ENCODE data around the gene HUNK.
A peak's percentile ranks its signal among the peaks of the same experiment; 100 is the strongest.
"Not testable (repeated sequence)": the region's sequence is repeated elsewhere in the genome, so short reads cannot be mapped to it uniquely, and the experiment has no call there.

HUNK gene

DNA sequence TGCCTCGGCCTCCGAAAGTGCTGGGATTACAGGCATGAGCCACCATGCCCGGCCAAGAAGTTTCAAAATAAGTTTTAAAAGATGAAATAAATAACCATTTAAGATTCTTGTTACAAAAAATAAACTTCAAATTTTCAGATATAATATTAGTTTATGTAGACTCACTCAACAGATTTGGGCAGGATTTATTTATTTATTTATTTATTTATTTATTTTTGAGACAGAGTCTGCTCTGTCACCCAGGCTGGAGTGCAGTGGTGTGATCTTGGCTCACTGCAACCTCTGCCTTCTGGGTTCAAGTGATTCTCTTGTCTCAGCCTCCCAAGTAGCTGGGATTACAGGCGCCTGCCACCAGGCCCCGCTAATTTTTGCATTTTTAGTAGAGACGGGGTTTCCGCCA lies 15.2 kb upstream of the HUNK start:
- not testable (repeated sequence) for H3K9me3 Mint-ChIP-seq, H3K27me3 Mint-ChIP-seq, H3K36me3 Mint-ChIP-seq, ATAC-seq, H3K4me3 Mint-ChIP-seq, H3K4me1 Mint-ChIP-seq, H3K27ac Mint-ChIP-seq

DNA sequence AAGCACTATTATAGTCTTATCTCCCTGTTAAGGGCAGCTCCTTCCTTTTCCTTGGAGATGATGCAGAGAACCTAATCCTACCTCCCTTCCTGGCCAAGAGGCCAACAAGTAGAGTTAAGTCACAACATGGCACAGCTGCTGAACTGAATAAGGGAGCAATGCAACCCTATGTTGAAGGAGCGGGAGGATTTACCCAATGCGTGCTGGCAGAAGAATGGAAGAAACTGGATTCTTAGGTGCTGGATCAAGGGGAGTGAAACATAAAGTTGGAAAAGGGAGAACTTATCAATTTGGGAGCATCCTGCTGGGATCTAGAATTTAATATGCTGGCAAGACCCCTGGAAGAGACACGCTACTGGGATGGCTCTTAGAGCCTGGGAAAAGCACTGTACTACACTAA lies 12.0 kb upstream of the HUNK start:
- Mint-ChIP-seq H3K9me3 (peaks cover 2% of the 10 kb centered on the region), H3K27me3 (peaks cover 8% of the 10 kb centered on the region), H3K4me3 (no peak overlapping the region), H3K27ac (no peak overlapping the region), H3K36me3 (no peaks in the 10 kb centered on the region), H3K4me1 (no peaks in the 10 kb centered on the region)
- no peak for ATAC-seq

DNA sequence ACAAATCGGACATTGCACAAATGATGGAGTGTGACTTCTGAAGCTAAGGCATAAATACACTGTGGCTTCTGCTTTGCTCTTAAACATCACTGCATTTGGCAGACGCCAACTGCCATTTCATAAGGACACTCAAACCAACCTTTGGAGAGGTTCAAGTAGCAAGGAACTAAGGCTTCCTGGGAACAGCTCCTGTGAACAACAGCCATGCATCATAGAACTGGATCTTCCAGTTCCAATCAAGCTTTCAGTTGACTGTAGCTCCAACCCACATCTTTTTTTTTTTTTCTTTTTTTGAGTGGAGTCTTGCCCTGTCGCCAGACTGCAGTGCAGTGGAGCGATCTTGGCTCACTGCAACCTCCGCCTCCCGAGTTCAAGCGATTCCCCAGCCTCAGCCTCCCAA lies 10.7 kb upstream of the HUNK start:
- Mint-ChIP-seq H3K4me3 (no peak overlapping the region), H3K9me3 (peaks cover 2% of the 10 kb centered on the region), H3K27me3 (peaks cover 8% of the 10 kb centered on the region)

DNA sequence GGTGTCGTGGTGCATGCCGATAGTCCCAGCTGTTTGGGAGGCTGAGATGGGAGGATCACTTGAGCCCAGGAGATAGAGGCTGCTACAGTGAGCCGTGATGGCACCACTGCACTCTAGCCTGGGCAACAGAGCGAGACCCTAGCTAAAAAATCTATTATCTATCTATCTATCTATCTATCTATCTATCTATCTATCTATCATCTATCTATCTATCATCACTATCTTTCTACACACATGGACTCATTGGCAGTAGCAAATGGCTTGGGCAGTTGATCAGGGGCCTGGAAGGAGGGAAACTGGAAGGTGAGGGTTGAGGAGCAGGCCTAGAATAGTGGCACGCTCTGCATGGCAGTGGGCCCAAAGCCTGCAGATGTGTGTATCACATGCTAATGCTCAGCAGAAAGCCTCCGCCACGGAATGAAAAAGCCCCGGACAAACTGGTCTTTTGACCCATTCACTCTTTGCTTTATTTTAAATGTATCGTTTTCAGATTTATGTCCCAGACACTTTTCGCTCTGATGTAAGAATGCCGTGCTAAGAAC lies 7.3 kb upstream of the HUNK start:
- H3K4me3 Mint-ChIP-seq = no peak overlapping the region
- H3K36me3 Mint-ChIP-seq = no peaks in the 10 kb centered on the region
- peaks cover 31% of the 10 kb centered on the region for H3K27me3 Mint-ChIP-seq
- ATAC-seq = no peak
- no peaks in the 10 kb centered on the region for H3K4me1 Mint-ChIP-seq
- no peak overlapping the region for H3K27ac Mint-ChIP-seq
- peaks cover under 1% of the 10 kb centered on the region for H3K9me3 Mint-ChIP-seq

More for the DNA sequence above, 10.7 kb upstream of the HUNK start:
- Mint-ChIP-seq H3K27ac (no peak overlapping the region), H3K36me3 (no peaks in the 10 kb centered on the region), H3K4me1 (no peaks in the 10 kb centered on the region)
- no peak for ATAC-seq

DNA sequence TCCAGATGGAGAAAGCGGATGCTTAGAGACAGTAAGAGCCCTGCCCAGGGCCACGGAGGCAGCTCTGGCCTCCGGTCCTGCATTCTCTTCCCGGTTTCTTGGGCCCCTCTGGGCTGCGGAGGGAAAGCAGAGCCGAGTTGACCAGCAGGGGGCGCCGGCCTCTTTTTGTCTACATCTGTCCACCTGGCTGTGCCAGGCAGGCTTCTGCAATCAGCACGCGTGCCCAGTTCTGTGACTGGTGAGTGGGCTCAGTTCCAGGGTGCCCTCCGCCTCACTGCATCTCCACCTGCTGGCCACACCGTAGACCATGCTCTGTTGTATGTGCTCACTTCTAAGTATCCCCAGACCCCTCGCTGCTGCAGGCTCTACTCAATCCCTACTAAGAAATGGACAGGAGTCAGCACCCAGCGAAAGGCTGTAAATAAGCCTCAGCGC lies 6.7 kb upstream of the HUNK start:
- no peak overlapping the region for H3K27ac Mint-ChIP-seq
- no peaks in the 10 kb centered on the region for H3K9me3 Mint-ChIP-seq
- H3K4me1 Mint-ChIP-seq = no peaks in the 10 kb centered on the region
- H3K4me3 Mint-ChIP-seq = no peak overlapping the region
- H3K27me3 Mint-ChIP-seq = peaks cover 28% of the 10 kb centered on the region
- H3K36me3 Mint-ChIP-seq = no peaks in the 10 kb centered on the region
- peak; percentile 79 for ATAC-seq

DNA sequence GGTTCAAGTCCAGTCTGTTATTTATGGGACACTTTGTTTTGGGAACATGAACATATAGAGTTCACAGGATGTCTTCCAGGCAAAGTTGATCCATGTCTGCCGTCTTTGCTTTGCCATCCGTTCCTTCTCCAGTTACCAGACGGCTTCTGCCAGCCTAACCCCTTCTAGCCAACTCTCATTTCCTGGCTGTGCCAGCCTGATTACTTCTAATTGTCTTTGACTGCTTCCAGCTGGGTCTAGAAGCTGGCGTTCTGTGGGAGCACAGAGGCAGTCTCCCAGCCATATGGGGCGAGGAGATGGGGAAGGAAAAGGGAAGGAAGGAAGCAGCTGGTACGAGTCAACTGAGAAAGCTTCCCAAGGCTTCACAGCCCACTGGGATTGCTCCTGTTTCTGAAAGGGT lies 3.1 kb upstream of the HUNK start:
- H3K4me3 Mint-ChIP-seq = no peak overlapping the region
- no peak for ATAC-seq
- H3K27me3 Mint-ChIP-seq = peaks cover 50% of the 10 kb centered on the region
- no peaks in the 10 kb centered on the region for H3K9me3 Mint-ChIP-seq
- H3K4me1 Mint-ChIP-seq = peaks cover 21% of the 10 kb centered on the region
- no peak overlapping the region for H3K27ac Mint-ChIP-seq
- no peaks in the 10 kb centered on the region for H3K36me3 Mint-ChIP-seq

DNA sequence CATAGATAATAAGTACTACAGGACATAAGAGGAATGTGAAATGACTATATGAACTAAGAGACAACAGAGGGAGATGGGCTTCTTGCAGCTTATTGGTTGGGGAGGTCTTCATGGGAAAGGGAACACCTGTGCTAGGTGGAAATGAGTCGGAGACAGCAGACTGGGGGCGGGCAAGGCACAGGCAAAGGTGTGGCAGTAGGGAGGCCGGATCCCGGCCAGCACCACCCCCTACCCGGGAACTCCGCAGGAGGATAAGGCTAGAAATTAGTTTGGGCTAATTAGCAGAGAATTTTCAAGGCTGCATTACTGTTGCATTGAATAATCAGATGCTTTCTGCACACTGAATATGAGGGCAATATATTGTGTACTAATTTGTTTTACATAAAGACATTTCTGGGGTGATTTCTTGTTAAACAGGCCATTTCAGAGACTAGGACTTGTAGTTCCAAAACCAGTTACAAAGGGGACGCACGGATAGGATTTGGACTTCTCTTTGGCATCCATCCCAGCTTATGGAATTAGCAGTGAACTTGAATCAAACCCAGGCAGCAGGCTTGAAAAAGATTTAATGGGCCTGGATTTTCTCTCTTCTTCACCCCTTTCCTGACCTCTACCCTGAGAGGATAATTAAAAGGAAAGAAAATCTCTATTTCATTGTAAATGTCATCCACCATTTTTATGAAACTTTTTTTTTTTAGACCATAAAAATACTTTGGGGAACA lies 2.2 kb upstream of the HUNK start:
- no peaks in the 10 kb centered on the region for H3K9me3 Mint-ChIP-seq
- no peak overlapping the region for H3K27ac Mint-ChIP-seq
- peaks cover 22% of the 10 kb centered on the region for H3K4me1 Mint-ChIP-seq
- no peaks in the 10 kb centered on the region for H3K36me3 Mint-ChIP-seq
- ATAC-seq = no peak
- no peak overlapping the region for H3K4me3 Mint-ChIP-seq
- H3K27me3 Mint-ChIP-seq = peaks cover 59% of the 10 kb centered on the region

DNA sequence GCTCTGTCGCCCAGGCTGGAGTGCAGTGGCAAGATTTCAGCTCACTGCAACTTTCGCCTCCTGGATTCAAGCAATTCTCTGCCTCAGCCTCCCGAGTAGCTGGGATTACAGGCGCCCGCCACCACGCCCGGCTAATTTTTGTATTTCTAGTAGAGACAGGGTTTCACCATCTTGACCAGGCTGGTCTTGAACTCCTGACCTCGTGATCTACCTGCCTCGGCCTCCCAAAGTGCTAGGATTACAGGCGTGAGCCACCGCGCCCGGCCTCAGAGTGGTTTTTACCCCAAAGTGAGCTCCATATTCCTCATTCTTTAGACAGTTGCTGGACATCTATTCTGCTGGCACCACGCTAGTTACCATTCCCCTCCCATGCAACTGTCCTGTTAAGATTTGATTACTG lies 1.4 kb upstream of the HUNK start:
- not testable (repeated sequence) for H3K27ac Mint-ChIP-seq, H3K4me3 Mint-ChIP-seq, H3K36me3 Mint-ChIP-seq, ATAC-seq, H3K9me3 Mint-ChIP-seq
- Mint-ChIP-seq H3K4me1 (peaks cover 22% of the 10 kb centered on the region), H3K27me3 (peaks cover 66% of the 10 kb centered on the region)

DNA sequence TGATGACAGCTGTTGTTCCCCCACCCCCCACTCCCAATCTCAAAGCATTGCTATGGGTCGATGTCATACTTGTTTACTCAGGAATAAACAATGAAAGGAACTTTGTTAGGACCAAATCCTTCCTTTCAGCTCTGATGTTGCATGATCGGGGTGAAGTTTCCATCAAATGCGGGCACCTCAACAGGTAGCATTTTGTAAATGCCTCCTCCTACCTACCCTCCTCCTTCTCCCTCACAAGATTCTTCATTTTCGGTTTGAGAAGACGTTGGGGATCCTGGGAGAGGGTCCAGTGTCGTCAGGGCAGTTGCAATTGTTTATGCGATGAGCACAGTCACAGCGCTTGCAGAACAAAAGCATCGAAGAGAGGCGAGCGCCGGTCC lies 758 bp upstream of the HUNK start:
- Mint-ChIP-seq H3K36me3 (no peaks in the 10 kb centered on the region), H3K27me3 (peaks cover 67% of the 10 kb centered on the region), H3K9me3 (no peaks in the 10 kb centered on the region), H3K4me1 (peaks cover 22% of the 10 kb centered on the region), H3K4me3 (peak overlapping the region; percentile 76), H3K27ac (no peak overlapping the region)
- no peak for ATAC-seq

DNA sequence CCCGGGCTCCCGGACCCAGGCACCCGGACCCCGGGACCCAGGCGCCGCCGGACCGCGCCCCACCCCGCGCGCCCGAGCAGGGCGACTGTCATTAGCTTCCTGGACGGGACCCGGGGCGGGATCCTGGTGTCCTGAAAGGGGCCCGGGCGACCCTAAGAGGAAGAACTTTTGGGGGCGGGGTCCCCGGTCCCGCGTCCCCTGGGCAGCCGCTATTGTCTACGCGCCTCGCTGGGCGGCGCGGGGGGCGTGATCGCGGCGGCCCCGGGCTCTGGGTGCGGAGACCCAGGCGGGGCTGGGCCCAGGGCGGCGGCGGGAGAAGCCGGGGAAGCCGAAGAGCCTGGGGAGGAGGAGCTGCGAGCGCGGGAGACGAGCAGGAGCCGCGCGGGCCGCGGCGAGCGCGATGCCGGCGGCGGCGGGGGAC lies 465 bp downstream of the HUNK start:
- ATAC-seq = peak; percentile 2
- no peaks in the 10 kb centered on the region for H3K36me3 Mint-ChIP-seq
- no peak overlapping the region for H3K4me3 Mint-ChIP-seq
- H3K9me3 Mint-ChIP-seq = no peaks in the 10 kb centered on the region
- H3K27ac Mint-ChIP-seq = no peak overlapping the region
- peaks cover 22% of the 10 kb centered on the region for H3K4me1 Mint-ChIP-seq
- peaks cover 75% of the 10 kb centered on the region for H3K27me3 Mint-ChIP-seq

DNA sequence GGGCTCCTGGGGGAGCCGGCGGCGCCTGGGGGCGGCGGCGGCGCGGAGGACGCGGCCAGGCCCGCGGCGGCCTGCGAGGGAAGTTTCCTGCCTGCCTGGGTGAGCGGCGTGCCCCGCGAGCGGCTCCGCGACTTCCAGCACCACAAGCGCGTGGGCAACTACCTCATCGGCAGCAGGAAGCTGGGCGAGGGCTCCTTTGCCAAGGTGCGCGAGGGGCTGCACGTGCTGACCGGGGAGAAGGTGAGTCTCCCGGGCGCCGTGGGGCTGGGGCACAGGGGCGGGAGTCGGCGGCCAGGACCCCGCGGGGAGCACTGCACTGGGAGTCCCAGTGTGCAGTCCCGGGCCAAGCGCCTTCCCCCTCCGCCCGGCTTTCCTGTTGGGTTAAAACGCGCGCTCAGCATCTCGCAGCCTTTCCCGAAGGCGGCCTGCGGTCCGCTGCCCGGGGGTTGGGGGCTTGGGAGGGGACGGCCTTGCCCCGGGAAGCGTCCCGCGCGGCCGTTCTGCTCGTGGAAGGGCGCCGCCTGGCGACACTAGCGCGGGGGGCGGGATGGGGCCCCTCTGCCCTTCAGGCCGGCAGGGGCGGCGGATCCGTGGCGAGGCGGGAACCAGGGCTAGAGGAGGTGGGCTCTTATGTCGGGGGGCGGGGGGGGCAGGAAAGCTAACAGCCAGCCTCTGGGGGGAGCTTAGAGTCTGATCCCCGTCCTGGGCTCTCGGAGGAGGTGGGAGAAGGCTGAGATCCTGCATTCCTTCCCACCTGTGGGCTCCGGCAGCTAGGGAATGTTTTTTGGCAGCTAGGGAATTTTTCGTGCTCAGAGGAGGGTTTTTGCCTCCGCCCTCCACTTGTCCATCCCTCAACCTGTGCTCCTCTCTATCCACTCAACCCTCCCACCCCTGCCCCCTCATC lies 1.1 kb downstream of the HUNK start:
- Mint-ChIP-seq H3K4me1 (peaks cover 22% of the 10 kb centered on the region), H3K9me3 (no peaks in the 10 kb centered on the region), H3K4me3 (peak overlapping the region; percentile 68), H3K27me3 (peaks cover 68% of the 10 kb centered on the region), H3K36me3 (no peaks in the 10 kb centered on the region), H3K27ac (no peak overlapping the region)
- peak; percentile 46 for ATAC-seq

DNA sequence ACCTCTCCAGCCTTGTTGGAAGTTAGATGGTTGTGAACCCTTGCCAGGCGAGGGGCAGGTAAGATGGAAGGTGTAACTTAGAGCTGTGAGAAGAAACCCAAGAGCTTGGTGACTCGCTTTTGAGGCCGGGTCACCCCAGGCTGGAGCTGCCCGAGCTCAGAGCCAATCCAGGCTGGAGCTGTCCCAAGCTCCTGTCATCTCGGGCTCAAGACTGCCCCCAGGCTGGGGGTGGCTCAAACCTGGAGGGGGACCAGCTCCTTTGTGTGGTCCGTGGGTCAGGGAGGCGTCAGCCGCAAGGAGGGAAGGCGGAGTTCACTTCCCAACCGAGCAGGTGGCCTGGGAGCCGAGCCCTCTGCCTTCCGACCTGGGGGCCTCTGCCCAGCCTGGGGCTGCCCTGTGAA lies 2.0 kb downstream of the HUNK start:
- Mint-ChIP-seq H3K4me1 (peaks cover 22% of the 10 kb centered on the region), H3K4me3 (peak overlapping the region; percentile 68), H3K27me3 (peaks cover 67% of the 10 kb centered on the region)

DNA sequence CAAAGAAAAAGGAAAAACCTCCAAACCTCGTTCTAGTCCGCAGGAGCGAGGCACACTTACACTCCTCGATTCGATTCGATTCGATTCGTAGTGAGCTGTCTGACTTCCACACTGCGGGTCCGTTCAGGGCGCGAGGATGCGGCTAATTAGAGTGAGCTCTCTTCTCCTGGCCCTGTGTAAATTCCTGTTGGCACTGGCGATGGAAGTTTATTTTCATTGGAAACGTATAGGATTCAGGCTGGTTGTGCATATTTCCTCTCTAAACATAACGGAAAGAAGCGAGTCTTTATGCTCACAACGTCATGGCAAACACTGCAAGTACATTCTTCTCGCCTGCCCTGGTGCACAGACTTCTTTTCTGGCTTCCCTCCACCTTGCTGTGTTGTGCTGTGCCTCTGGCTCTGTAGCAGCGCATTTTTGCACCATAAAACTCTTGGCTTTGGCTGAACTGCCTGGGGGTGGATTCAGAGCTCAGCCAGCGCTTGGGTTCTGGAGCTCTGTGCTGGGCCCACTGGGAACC lies 2.7 kb downstream of the HUNK start:
- no peaks in the 10 kb centered on the region for H3K36me3 Mint-ChIP-seq
- H3K4me3 Mint-ChIP-seq = no peak overlapping the region
- peaks cover 22% of the 10 kb centered on the region for H3K4me1 Mint-ChIP-seq
- H3K9me3 Mint-ChIP-seq = no peaks in the 10 kb centered on the region
- no peak overlapping the region for H3K27ac Mint-ChIP-seq
- H3K27me3 Mint-ChIP-seq = peaks cover 67% of the 10 kb centered on the region
- ATAC-seq = no peak

More for the DNA sequence above, 2.0 kb downstream of the HUNK start:
- Mint-ChIP-seq H3K36me3 (no peaks in the 10 kb centered on the region), H3K9me3 (no peaks in the 10 kb centered on the region), H3K27ac (no peak overlapping the region)
- ATAC-seq = no peak

DNA sequence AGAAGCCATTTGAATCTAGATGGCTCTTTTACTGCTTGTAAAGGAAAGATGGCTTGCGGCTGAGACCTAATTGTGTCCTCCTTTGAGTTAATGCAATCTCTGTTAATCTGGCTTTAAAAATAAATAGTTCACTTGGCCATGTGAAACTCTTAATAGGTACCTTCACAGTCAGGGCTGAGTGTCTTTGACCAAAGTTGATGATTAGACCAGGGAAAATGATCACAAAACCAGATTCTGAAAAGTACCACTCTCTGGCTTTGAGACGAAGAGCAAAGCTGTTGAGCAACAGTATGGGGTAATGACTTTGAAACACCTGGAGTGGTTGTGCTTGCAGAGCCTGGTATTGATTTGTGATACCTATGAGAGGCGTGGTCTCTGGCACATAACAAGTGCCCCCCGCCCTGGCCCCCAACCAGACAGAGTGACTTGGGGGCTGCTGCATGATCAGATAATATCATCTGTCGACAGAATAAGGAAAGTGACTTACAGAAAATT lies 4.7 kb downstream of the HUNK start:
- H3K4me3 Mint-ChIP-seq = no peak overlapping the region
- H3K9me3 Mint-ChIP-seq = no peaks in the 10 kb centered on the region
- ATAC-seq = no peak
- peaks cover 69% of the 10 kb centered on the region for H3K27me3 Mint-ChIP-seq
- no peaks in the 10 kb centered on the region for H3K36me3 Mint-ChIP-seq
- H3K27ac Mint-ChIP-seq = no peak overlapping the region
- H3K4me1 Mint-ChIP-seq = peaks cover 16% of the 10 kb centered on the region

DNA sequence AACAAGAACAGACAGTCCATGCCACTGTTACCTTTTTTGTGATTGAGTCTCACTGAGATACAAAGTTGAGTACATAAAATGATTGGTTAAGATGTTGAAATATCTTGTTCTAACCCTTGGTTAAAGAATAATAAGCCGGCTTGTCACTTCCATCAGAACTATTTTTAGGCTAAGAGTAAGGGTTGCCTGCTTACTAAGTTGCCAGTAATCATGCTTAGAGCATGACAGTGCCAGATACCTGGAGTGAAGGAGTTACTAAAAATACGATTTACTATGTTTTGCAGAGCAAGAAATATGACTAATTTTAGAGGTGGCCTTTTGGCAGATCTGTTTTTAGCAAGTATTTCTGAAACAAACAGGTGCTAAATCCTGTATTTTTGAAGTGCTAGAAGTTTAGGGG lies 6.0 kb downstream of the HUNK start:
- Mint-ChIP-seq H3K27me3 (peaks cover 64% of the 10 kb centered on the region), H3K4me3 (no peak overlapping the region), H3K9me3 (peaks cover 4% of the 10 kb centered on the region), H3K27ac (no peak overlapping the region), H3K4me1 (peaks cover 10% of the 10 kb centered on the region), H3K36me3 (no peaks in the 10 kb centered on the region)
- no peak for ATAC-seq

Measured in stimulated activated memory B cell treated with anti-CD40 and anti-IgM and Interleukin-4, amounts not matched to agents 10 μg/mL and 1 μg/mL and 100 μg/mL, for 72 hours (primary cell).